Parathyroid adenoma (tissue), 2 donors: ENCODE results near the gene TENM4.

Experiments
- H2AFZ ChIP-seq: fragments of 300-600 bp; sonication (generic); one replicate; pipeline ENCODE4 v1.7.0; 2017; ENCODE audit warnings: antibody characterized with exemption, mild to moderate bottlenecking
- H3K27ac ChIP-seq: fragments of 300-600 bp; sonication (generic); one replicate; pipeline ENCODE4 v1.7.0; 2017
- H3K27me3 ChIP-seq: fragments of 300-600 bp; sonication (generic); one replicate; pipeline ENCODE4 v1.7.0; 2017; ENCODE audit warnings: low read length; ENCODE audit not compliant: control insufficient read depth, insufficient read depth
- H3K36me3 ChIP-seq: fragments of 300-600 bp; sonication (generic); one replicate; pipeline ENCODE4 v1.7.0; 2017; ENCODE audit warnings: low read length; ENCODE audit not compliant: control insufficient read depth, insufficient read depth
- H3K4me1 ChIP-seq: fragments of 300-600 bp; sonication (generic); one replicate; pipeline ENCODE4 v1.7.0; 2017; ENCODE audit warnings: control low read depth
- H3K4me2 ChIP-seq: fragments of 300-600 bp; sonication (generic); one replicate; pipeline ENCODE4 v1.7.0; 2017; ENCODE audit warnings: low read length
- H3K4me3 ChIP-seq: fragments of 300-600 bp; sonication (generic); one replicate; pipeline ENCODE4 v1.7.0; 2017; ENCODE audit warnings: low read depth, low read length
- H3K79me2 ChIP-seq: fragments of 300-600 bp; sonication (generic); one replicate; pipeline ENCODE4 v1.7.0; 2017; ENCODE audit warnings: control low read depth
- H3K9ac ChIP-seq: fragments of 300-600 bp; sonication (generic); one replicate; pipeline ENCODE4 v1.7.0; 2017; ENCODE audit warnings: mild to moderate bottlenecking
- H3K9me3 ChIP-seq: fragments of 300-600 bp; sonication (generic); one replicate; pipeline ENCODE4 v1.7.0; 2017; ENCODE audit warnings: low read length; ENCODE audit not compliant: control insufficient read depth
- CTCF ChIP-seq: fragments of 300-600 bp; sonication (generic); IDR thresholded peaks from one replicate; pipeline ENCODE4 v1.7.0; 2017; ENCODE audit warnings: antibody characterized with exemption, mild to moderate bottlenecking
- donor health status: primary hyperparathyroidism.

The TENM4 gene

GRCh38 chr11:78901831-78902230 is 539.0 kb downstream of the TENM4 start:
- H3K4me1 ChIP-seq = no peaks in the 10 kb centered on the region
- no peak overlapping the region for H3K27ac ChIP-seq
- no peak overlapping the region for H2AFZ ChIP-seq
- H3K9me3 ChIP-seq = no peaks in the 10 kb centered on the region
- no peak for TF ChIP-seq CTCF
- no peak overlapping the region for H3K9ac ChIP-seq
- no peaks in the 10 kb centered on the region for H3K27me3 ChIP-seq
- H3K36me3 ChIP-seq = no peaks in the 10 kb centered on the region
- H3K4me3 ChIP-seq = no peak overlapping the region
- H3K4me2 ChIP-seq = no peak overlapping the region
- H3K79me2 ChIP-seq = no peaks in the 10 kb centered on the region

GRCh38 chr11:78898266-78898775 is 542.5 kb downstream of the TENM4 start:
- H3K4me2 ChIP-seq = no peak overlapping the region

GRCh38 chr11:78893996-78894395 is 546.8 kb downstream of the TENM4 start:
- H3K9ac ChIP-seq = no peak overlapping the region
- H3K27me3 ChIP-seq = no peaks in the 10 kb centered on the region
- TF ChIP-seq CTCF = no peak
- no peaks in the 10 kb centered on the region for H3K4me1 ChIP-seq
- no peaks in the 10 kb centered on the region for H3K9me3 ChIP-seq
- no peaks in the 10 kb centered on the region for H3K36me3 ChIP-seq
- H3K79me2 ChIP-seq = no peaks in the 10 kb centered on the region
- no peak overlapping the region for H2AFZ ChIP-seq
- H3K4me2 ChIP-seq = no peak overlapping the region
- no peak overlapping the region for H3K4me3 ChIP-seq
- no peak overlapping the region for H3K27ac ChIP-seq

More at GRCh38 chr11:78898266-78898775, 542.5 kb downstream of the TENM4 start:
- Histone ChIP-seq H3K27me3 (no peaks in the 10 kb centered on the region), H3K4me1 (no peaks in the 10 kb centered on the region), H3K9me3 (no peaks in the 10 kb centered on the region), H3K27ac (no peak overlapping the region), H3K9ac (no peak overlapping the region), H3K79me2 (no peaks in the 10 kb centered on the region), H3K36me3 (no peaks in the 10 kb centered on the region), H2AFZ (no peak overlapping the region), H3K4me3 (no peak overlapping the region)
- TF ChIP-seq CTCF = no peak

- Histone ChIP-seq H3K27me3 (no peaks in the 10 kb centered on the region), H3K4me1 (peaks cover 2% of the 10 kb centered on the region), H3K4me2 (no peak overlapping the region), H3K9me3 (no peaks in the 10 kb centered on the region), H3K9ac (no peak overlapping the region), H3K27ac (no peak overlapping the region), H3K79me2 (no peaks in the 10 kb centered on the region), H3K36me3 (no peaks in the 10 kb centered on the region), H3K4me3 (no peak overlapping the region), H2AFZ (no peak overlapping the region)
- TF ChIP-seq CTCF = no peak
Measured at GRCh38 chr11:78889698-78890097, 551.1 kb downstream of the TENM4 start.

GRCh38 chr11:78886616-78887015 is 554.2 kb downstream of the TENM4 start:
- H3K27me3 ChIP-seq = no peaks in the 10 kb centered on the region
- no peak overlapping the region for H3K4me2 ChIP-seq
- peaks cover 2% of the 10 kb centered on the region for H3K4me1 ChIP-seq
- H3K9ac ChIP-seq = no peak overlapping the region
- no peaks in the 10 kb centered on the region for H3K9me3 ChIP-seq
- no peak overlapping the region for H2AFZ ChIP-seq
- H3K79me2 ChIP-seq = no peaks in the 10 kb centered on the region
- H3K27ac ChIP-seq = peak overlapping the region; percentile 29
- TF ChIP-seq CTCF = no peak
- no peaks in the 10 kb centered on the region for H3K36me3 ChIP-seq
- H3K4me3 ChIP-seq = no peak overlapping the region
